Putamen (tissue), 1 donor: Measurements from ENCODE around the gene EVI5L.
"Not testable (repeated sequence)": the region's sequence is repeated elsewhere in the genome, so short reads cannot be mapped to it uniquely, and the experiment has no call there.

Source experiments
- DNase-seq: peaks from one replicate; pipeline ENCODE4 v3.0.0-alpha.2; 2016; ENCODE audit warnings: low spot score

The EVI5L gene

GRCh38 chr19:7872306-7873204 lies 42.5 kb downstream of the EVI5L start:
- no peak for DNase-seq

DNA sequence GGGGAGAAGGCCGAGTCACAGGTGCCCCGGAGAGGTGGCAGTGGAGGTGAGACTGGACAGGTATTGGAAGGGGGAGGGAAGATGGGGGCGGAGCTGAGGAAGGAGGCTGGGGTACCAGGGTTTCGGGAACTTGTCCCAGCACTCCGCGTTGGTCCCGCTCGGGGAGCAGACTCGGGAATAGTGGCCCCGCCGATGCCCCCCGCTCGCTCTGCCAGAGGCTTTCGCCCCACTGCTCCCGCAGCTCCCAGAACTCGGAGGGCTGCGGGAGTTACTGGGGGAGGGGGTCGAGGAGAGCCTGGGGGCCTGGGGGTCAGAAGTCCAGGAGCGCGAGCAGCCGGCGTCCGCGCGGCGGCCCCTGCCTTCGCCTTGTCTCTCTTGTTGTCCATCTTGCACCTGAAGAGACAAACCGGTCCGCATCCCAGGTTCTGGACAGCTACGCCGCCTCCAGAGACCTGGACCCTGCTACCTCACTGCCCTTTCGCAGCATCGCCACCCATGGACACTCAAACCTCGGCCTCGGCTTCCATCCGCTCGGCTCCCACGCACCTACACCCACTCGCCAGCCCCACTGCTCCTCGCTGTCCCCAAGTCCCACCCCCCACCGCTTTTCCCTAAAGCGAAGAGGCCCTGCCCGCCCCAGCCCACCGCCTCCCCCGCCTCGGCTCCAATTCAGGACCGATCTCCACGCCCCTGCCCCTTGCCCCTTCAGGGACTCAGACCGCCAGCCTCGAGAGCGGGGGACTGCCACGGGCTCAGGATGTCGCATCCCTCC lies 43.5 kb downstream of the EVI5L start:
- DNase-seq, result no peak

- no peak for DNase-seq
Measured at GRCh38 chr19:7874076-7874896, 44.3 kb downstream of the EVI5L start, which contains the start of gene PRR36. PRR36 (minus strand) TSS chr19:7874390; CDS start chr19:7873689, 701 bp downstream.

DNA sequence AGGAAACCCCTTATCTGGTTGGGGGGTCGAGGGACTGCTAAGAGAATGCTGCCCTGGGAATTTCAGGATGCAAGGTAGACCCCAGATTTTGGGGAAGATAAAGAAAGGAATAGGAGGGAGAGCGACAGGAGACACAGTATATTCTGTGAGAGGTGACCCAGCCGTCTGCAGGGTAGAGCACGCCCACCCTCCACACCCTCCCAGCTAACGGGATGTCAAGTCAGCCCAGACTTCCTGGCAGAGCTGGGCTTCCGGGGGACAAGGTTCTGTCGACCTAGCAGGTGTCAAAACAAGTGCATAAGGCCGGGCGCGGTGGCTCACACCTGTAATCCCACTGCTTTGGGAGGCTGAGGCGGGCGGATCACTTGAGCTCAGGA lies 44.9 kb downstream of the EVI5L start:
- no peak for DNase-seq

DNA sequence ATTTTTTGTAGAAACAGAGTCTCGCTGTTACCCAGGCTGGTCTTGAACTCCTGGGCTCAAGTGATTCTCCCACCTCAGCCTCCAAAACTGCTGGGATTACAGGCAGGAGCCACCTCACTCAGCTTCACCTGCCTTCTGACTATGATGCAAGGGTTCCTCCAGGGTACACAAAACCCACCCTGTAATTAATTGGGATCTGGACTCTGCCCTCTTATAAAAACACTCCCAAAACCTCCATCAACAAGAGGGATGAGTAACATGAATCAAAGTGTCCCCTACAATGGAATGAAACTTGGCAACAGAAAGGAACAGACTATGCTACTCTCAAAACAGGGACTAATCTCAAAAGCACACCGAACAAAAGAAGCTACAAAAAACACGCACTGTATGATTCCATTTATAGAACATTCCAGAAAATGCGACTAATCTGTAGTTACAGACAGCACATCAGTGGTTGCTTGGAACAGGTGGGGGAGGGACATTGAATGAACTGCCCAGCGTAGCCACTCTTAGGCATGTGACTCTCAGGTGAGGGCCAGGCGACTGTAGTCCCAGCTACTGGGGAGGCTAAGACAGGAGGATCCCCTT lies 47.3 kb downstream of the EVI5L start:
- DNase-seq, result no peak

DNA sequence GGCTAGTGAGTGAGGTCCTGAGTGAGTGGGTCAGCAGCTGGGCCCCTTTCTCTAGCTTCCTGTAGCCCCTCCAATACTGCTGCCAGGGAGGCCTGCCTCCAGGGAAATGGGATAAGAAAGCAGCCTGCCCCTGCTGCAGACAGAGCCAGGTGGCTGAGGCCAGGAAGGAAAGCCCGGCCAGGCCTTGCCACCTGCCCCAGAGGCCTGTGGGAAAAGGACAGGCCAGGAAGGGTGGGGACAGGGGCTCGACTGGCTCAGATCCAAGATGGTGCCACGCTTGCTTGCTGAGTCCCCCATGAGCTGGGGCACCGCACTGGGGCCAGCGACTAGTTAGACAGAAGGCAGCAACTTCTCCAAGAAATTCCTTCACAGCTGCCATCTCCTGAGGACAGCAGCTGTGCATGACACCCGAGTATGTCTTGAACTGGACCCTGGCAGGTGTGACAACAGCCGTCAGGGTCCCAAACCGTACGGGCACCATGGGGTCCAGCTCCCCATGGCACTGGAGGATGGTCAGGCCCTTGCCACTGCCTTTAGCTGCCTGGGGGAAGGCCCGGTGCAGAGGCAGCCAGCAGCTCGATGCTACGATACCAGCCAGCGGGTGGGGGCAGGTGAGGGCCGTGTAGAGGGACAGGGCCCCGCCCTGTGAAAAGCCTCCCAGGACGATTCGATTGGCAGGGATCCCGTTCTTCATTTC lies 49.2 kb downstream of the EVI5L start:
- no peak for DNase-seq

- DNase-seq, result no peak
Measured at GRCh38 chr19:7879836-7880235, 49.8 kb downstream of the EVI5L start.

GRCh38 chr19:7881910-7882309 lies 51.9 kb downstream of the EVI5L start:
- DNase-seq, result no peak

DNA sequence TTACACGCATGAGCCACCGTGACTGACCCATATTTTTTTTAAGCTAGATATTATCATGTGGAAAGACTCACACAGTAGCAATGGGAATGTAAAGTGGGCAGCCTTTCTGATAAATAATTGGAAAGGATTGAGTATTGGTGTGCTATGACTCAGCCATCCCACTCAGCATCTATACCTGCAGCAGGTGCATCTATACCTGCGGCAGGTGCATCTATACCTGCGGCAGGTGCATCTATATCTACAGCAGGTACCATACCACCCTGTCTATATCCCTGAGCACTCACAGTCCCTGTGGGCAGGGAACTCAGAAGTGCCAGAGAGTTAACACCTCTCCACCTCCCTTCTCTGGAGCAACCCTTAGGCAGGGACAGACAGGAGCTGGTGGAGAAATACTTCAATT lies 53.1 kb downstream of the EVI5L start:
- DNase-seq, result no peak

DNA sequence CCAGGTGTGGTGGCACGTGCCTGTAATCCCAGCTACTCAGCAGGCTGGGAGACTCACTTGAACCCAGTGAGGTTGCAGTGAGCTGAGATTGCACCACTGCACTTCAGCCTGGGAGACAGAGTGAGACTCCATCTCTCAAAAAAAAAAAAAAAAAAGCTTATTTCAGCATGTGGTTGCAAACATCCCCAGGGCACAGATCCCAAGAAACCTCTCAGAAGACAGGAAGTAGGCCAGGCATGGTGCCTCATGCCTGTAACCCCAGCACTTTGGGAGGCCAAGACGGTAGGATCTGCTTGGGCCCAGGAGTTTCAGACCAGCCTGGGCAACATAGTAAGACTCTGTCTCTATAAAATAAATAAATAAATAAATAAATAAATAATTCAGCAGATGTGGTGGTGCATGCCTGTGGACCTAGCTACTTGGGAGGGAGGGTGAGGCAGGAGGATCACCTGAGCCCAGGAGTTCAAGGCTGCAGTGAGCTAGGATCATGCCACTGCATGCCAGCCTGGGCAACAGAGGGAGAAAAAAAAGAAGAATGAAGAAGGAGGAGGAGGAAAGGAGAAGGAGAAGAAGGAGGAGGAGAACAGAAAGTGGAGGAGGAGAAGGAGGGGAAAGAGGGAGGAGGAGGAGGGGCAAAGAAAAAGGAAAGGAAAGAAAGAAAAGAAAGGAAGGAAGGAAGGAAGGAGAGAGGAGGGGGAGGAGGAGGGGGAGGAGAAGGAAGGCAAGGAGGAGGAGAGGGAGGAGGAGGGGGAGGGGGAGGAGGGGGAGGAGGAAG lies 54.0 kb downstream of the EVI5L start:
- no peak for DNase-seq

DNA sequence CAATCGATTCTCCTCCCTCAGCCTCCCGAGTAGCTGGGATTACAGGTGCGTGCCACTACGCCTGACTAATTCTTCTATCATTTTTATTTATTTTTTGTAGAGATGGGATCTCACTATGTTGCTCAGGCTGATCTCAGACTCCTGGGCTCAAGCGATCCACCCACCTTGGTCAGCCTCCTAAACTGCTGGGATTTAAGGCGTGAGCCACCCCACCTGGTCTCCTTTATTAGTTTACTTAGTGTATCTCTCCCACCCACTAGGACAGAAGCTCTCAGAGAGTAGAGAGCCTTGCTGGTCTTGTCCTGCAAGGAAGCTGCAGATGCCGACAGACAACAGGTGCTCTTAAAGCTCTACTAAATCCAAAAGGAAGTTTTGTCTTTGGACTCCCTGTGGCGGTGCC lies 55.8 kb downstream of the EVI5L start:
- no peak for DNase-seq

DNA sequence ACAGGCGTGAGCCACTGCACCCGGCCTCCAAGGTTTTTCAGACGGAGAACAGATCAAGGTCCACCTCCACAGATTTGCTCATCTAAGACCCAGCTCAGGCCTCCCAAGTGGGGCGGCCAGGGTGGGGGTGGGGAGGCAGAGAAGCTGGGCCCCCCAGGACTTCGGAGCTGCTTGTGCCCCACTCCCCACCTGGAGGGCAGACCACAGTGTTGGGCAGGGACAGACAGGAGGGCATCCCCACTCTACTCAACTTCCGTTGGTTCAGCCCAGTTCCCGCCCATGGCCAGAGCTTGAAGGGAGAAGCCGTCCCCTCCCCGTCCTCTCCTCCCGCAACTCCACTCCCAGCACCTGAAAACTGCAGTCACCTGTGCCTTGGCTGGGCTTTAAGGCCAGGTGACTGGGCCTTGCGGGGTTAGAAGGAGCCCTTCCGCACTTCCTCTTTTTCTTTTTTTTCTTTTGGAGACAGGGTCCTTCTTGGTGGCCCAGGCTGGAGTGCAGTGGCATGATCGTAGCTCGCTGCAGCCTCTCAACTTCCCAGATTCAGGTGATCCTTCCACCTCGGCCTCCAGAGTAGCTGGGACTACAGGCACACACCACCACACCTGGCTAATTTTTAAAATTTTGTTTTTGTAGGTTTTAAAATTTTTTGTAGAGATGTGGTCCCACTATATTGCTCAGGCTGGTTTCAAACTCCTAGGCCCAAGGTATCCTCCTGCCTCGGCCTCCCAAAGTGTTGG lies 57.6 kb downstream of the EVI5L start:
- no peak for DNase-seq

- no peak for DNase-seq
Measured at GRCh38 chr19:7888145-7888825, 58.3 kb downstream of the EVI5L start, which contains the start of gene LRRC8E. LRRC8E (plus strand) TSS chr19:7888510; CDS start chr19:7895604, 7,094 bp downstream.

DNA sequence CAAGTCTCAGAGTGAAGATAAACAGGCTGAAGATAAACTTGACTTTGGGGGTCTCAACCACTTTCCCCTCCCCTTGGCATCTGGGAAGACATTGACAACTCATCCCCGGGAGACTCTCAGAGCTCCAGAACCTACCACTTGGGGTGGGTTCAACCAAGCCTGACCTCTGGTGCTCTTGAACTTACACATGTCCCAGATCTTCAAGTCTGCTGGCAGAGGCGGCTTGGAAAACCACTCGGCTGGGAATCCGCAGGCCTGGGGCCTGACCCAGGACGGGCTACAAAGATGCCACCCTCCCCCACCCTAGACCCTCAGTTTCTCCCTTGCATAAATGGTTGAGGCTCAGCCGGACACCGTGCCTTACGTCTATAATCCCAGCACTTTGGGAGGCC lies 58.8 kb downstream of the EVI5L start:
- DNase-seq, result no peak

DNA sequence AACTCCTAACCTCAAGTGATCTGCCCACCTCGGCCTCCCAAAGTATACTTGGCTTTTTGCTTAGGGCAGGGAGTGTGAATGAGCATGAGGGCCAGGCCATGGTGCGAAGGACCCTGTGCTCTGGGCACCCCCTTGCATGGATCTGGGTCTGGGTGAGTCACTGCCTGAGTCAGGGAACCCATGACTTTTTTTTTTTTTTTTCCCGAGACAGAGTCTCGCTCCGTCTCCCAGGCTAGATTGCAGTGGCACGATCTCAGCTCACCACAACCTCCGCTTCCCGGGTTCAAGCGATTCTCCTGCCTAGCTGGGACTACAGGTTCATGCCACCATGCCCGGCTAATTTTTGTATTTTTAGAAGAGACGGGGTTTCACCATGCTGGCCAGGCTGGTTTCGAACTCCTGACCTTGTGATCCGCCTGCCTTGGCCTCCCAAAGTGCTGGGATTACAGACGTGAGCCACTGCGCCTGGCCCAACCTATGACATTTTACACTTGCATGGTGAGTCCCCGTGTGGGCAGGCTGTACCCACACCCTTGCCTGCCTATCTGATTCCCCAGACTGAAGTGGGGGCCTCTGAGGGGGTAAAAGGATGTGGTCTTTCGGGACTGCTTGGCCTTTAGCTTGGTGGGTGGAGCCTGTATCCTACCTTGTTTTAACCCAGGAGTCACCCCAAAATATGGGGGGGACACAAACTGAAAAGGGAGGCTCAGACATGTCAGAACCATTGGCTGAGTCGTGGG lies 63.5 kb downstream of the EVI5L start:
- not testable (repeated sequence) for DNase-seq

DNA sequence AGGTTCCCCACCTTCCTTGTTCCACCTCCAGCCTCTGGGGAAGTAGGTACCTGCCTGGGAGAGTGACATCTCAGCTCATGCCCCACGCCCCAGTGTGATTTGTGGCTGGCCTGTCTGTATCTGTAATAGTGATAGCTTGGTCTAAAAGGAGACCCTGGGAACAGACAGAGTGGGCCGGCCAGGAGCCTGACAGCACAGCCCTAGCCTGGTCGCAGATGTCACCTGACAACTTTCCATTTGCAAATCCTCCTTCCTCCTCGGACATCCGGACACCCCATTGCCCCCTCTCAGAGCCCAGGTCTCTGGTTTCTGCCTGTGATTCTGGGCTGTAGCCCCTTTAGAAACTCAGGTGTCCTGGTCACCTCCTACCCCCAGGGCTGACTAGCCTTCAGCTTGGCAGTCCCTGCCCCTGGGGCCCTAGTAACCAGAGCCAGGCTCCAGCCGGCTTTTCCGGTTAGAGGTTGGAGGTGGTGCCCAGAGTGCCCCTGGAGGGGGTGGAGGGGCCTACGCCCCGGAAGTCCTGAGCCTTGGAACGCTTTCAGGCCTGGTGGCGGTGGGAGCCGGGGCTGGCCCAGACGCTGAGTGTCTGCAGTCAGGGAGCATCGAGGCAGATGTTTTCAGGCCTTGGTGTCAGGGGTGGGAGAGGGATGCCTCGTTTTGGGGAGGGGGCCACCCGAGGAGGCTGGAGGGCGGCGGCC lies 64.7 kb downstream of the EVI5L start:
- no peak for DNase-seq

- DNase-seq, result no peak
Measured at GRCh38 chr19:7895565-7895964, 65.5 kb downstream of the EVI5L start.

- DNase-seq, result no peak
Measured at GRCh38 chr19:7897292-7897691, 67.3 kb downstream of the EVI5L start.
